BE2C (cell line): ENCODE results near the gene GAL.
A peak's percentile ranks its signal among the peaks of the same experiment; 100 is the strongest.

Experiments used
- DNase-seq: peaks from one replicate; pipeline ENCODE4 v3.0.0-alpha.2; 2020
- H3K27me3 ChIP-seq: fragments of 250-450 bp; sonication (Bioruptor Pico); 2 replicates; pipeline ENCODE4 v1.5.1; 2020; ENCODE audit warnings: mild to moderate bottlenecking
- H3K36me3 ChIP-seq: fragments of 250-450 bp; sonication (Bioruptor Pico); 2 replicates; pipeline ENCODE4 v1.5.1; 2020; ENCODE audit warnings: mild to moderate bottlenecking
- H3K4me1 ChIP-seq: fragments of 250-450 bp; sonication (Bioruptor Pico); 2 replicates; pipeline ENCODE4 v1.5.1; 2020
- H3K4me3 ChIP-seq: 2 replicates; pipeline ENCODE4 v1.5.1; 2011; ENCODE audit warnings: low read depth, low read length
- H3K9me3 ChIP-seq: fragments of 250-450 bp; sonication (Bioruptor Pico); 2 replicates; pipeline ENCODE4 v1.5.1; 2020
- TF ChIP-seq, protein P1 (sequence below): IDR thresholded peaks from 2 replicates; pipeline ENCODE4 v1.5.1; 2012; ENCODE audit warnings: mild to moderate bottlenecking, low read depth, low read length

The GAL gene

DNA sequence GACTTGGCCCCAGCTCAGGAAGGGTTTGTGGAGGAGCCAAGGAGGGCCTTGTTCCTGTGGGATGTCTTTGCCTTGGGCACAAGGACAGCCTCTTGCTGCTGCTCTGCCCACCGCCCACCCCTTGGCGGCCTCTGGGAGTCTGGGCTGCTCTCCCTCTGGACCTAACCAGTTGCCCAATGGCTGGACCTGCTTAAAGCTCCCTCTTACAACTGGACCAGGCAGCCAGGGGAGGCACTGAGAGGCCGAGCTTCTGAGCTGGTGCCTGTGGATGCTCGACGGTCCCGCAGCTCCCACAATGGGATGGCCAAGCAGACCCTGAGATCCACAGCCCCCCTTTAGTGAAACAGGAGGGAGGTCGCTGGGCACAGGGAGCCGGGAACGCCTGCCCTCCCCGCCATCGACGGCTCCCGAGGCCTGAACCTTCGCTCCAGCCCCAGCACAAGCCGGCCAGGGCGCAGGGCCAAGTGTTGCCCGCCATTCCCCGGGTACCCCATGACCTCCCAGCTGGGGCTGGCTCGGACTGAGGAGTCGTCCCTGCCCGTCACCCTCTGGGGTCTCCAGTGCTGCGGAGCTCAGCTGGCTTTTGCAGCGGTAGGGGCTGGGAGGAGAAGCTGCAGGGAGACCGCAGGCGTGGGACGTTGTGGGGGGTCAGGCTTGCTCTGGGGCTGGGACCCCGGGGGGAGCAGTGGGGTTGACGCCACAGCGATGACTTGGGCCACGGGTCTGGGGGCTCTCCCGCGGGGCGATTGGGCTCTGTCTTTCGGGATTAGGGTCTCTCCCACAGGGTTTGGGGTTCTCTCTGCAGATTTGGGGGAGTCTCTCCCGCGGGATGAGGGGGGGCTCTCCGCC, 584 bp upstream of the GAL start:
- no peaks in the 10 kb centered on the region for H3K9me3 ChIP-seq
- no peaks in the 10 kb centered on the region for H3K27me3 ChIP-seq
- H3K4me1 ChIP-seq, result peaks cover 3% of the 10 kb centered on the region; the same call in 1 of the 2 replicates
- DNase-seq, result no peak
- TF ChIP-seq, protein P1, sequence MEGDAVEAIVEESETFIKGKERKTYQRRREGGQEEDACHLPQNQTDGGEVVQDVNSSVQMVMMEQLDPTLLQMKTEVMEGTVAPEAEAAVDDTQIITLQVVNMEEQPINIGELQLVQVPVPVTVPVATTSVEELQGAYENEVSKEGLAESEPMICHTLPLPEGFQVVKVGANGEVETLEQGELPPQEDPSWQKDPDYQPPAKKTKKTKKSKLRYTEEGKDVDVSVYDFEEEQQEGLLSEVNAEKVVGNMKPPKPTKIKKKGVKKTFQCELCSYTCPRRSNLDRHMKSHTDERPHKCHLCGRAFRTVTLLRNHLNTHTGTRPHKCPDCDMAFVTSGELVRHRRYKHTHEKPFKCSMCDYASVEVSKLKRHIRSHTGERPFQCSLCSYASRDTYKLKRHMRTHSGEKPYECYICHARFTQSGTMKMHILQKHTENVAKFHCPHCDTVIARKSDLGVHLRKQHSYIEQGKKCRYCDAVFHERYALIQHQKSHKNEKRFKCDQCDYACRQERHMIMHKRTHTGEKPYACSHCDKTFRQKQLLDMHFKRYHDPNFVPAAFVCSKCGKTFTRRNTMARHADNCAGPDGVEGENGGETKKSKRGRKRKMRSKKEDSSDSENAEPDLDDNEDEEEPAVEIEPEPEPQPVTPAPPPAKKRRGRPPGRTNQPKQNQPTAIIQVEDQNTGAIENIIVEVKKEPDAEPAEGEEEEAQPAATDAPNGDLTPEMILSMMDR, result no peak
- H3K36me3 ChIP-seq, result peaks cover 16% of the 10 kb centered on the region
- peak overlapping the region; percentile 65 for H3K4me3 ChIP-seq

DNA sequence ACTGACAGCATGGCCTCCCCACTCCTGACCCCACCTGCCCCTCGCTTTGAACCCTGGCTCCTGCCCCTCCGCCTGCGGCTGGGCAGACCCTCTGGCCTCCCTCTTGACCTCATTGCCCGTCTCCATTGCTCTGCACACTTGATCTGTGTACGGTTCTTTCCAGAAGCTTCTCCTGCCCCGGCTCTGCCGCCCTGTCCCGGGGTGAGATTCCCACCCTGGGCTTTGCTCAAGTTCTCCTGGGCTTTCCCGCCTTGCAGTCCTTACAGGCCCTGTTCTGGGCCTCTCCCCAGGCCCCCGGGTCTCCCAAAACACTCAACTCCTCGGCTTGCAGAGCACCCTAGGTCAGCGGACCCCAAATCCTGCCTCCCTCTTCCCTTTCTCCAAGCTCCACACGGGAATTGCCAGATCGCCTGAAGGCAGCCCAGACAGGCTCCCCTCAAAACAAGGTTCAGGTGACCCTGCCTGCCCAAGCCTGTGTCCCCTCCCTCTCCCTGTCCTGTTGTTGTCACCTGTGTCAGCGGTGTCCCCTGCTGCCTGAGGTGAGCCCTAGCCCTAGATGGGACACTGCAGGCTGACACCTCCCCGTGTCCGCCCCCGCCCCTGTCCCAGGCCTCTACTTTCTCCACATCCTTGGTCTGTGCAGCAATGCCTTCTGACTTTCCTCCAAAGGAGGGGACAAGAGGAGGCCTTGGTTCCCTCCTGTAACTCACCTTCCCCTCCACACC, 1.5 kb downstream of the GAL start:
- TF ChIP-seq, protein P1, result no peak
- no peaks in the 10 kb centered on the region for H3K27me3 ChIP-seq

DNA sequence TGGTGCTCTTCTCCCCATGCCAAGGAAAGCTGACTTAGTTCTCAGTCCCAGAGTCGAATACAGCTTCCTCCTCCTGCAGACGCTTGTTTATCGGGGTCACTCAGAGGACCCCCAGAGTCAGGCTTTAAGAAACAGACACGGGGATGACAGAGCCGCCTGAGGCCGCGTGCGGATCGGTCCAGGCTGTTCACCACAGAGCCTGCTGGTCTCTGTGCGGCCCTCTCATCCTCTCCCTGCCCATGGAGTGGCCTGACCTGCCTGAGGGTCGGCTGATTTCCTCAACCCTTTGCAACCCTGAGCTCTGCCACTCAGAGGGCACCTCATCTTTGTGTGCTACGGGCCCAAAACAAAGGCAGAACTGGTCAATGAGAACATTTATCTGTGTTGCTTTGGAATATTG, 2.1 kb downstream of the GAL start:
- Histone ChIP-seq H3K4me1 (peaks cover 9% of the 10 kb centered on the region; the same call in 1 of the 2 replicates), H3K27me3 (no peaks in the 10 kb centered on the region), H3K36me3 (peaks cover 31% of the 10 kb centered on the region), H3K4me3 (no peak overlapping the region), H3K9me3 (no peaks in the 10 kb centered on the region)
- TF ChIP-seq, protein P1, result no peak
- DNase-seq, result no peak

More for the DNA sequence above, 1.5 kb downstream of the GAL start:
- H3K36me3 ChIP-seq, result peaks cover 31% of the 10 kb centered on the region
- peak overlapping the region; percentile 65 for H3K4me3 ChIP-seq
- no peaks in the 10 kb centered on the region for H3K9me3 ChIP-seq
- DNase-seq, result no peak
- H3K4me1 ChIP-seq, result peaks cover 9% of the 10 kb centered on the region; the same call in 1 of the 2 replicates

DNA sequence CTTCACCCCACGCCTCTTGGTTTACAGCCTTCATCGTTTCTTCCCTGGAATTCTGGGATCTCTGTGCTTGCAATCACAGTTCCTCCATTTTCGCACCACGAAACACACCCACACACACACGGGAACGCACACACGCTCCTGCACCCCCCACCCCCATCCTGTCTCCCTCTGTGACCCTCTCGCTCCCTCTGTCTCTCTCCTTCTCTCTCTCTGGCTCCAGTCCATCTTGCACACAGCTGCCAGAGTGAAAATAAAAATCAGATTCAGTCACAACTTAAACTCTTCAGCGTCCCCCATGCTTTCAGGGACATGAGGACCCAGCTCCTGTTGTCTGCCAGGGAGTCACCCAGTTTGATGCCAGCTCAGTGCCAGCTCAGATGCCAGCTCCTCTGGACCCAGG, 3.0 kb downstream of the GAL start:
- H3K27me3 ChIP-seq, result no peaks in the 10 kb centered on the region
- H3K36me3 ChIP-seq, result peaks cover 31% of the 10 kb centered on the region

DNA sequence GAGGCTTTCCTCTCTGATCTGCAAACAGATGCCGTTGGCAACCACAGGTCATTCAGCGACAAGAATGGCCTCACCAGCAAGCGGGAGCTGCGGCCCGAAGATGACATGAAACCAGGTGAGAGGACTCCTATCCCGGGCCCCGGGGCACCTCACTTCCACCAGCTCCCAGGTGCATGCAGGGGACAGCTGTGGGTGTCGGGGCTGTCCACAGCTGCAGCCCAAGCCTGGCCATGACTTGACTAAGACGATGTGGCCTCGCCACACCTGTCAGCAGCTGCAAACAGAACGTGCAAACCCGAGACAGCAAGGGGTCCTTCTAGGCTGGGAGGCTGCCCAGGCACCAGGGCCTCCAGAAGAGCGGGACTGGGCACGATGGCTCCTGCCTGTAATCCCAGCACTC, 3.6 kb downstream of the GAL start:
- Histone ChIP-seq H3K4me3 (no peak overlapping the region), H3K9me3 (no peaks in the 10 kb centered on the region), H3K36me3 (peaks cover 31% of the 10 kb centered on the region), H3K27me3 (no peaks in the 10 kb centered on the region), H3K4me1 (peaks cover 9% of the 10 kb centered on the region; the same call in 1 of the 2 replicates)
- TF ChIP-seq, protein P1, result no peak
- DNase-seq, result no peak

More for the DNA sequence above, 3.0 kb downstream of the GAL start:
- H3K4me1 ChIP-seq, result peaks cover 9% of the 10 kb centered on the region; the same call in 1 of the 2 replicates
- H3K4me3 ChIP-seq, result no peak overlapping the region
- no peak for DNase-seq
- H3K9me3 ChIP-seq, result no peaks in the 10 kb centered on the region
- TF ChIP-seq, protein P1, result no peak
